ENCODE data around the gene YARS2. TPM values are rescaled to one million over a fixed set of nuclear protein-coding genes. Genes with fewer than 3 reads are reported as not detected.

Gene YARS2
- total RNA-seq, 1 donor: 23.9 TPM

DNA sequence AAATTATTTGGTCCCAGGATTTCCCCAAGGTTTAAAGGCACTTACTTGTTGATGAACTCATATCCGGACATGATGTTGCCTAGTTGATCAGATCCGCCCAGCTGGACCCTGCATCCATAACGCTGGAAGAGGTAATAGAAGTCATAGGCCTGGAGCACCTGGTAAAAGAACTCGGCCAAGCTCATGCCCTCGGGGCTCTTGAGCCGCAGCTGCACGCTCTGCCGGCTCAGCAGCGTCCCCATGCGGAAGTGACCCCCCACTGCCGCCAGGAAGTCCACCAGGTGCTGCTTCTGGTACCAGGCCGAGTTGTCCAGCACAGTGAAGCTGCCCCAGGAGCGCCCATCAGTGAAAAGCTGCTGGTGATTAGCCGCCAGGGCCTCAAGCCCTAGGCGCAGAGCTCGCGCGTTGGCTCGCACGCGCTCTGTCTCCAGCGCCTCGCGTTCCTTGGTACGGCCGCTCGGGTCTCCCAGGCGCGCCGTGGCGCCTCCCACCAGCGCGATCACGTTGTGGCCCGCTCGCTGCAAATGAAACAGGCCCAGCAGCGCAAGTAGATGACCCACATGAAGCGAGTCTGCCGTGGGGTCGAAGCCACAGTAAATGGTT, 545 bp downstream of the YARS2 start:
- Histone ChIP-seq H3K4me1 (ENCODE audit: insufficient read depth, low read length) (peaks cover 12% of the 10 kb centered on the region), H3K27ac (ENCODE audit: low read depth, low read length) (peak overlapping the region; percentile 85), H3K27me3 (ENCODE audit: insufficient read depth, low read length) (no peaks in the 10 kb centered on the region), H3K9me3 (ENCODE audit: low read depth, low read length) (no peaks in the 10 kb centered on the region), H3K4me3 (ENCODE audit: insufficient read depth, low read length) (peak overlapping the region; percentile 83), H3K79me2 (ENCODE audit: insufficient read depth, low read length) (peaks cover 33% of the 10 kb centered on the region), H4K20me1 (ENCODE audit: insufficient read depth, low read length) (no peaks in the 10 kb centered on the region), H3K4me2 (ENCODE audit: insufficient read depth, low read length) (peak overlapping the region; percentile 100), H2AFZ (ENCODE audit: low read length) (peak overlapping the region; percentile 97), H3K36me3 (ENCODE audit: insufficient read depth, low read length) (peaks cover 30% of the 10 kb centered on the region)
- DNase-seq (ENCODE audit: insufficient read length, low spot score, missing footprints): peak; percentile 79
- TF ChIP-seq, protein P1, sequence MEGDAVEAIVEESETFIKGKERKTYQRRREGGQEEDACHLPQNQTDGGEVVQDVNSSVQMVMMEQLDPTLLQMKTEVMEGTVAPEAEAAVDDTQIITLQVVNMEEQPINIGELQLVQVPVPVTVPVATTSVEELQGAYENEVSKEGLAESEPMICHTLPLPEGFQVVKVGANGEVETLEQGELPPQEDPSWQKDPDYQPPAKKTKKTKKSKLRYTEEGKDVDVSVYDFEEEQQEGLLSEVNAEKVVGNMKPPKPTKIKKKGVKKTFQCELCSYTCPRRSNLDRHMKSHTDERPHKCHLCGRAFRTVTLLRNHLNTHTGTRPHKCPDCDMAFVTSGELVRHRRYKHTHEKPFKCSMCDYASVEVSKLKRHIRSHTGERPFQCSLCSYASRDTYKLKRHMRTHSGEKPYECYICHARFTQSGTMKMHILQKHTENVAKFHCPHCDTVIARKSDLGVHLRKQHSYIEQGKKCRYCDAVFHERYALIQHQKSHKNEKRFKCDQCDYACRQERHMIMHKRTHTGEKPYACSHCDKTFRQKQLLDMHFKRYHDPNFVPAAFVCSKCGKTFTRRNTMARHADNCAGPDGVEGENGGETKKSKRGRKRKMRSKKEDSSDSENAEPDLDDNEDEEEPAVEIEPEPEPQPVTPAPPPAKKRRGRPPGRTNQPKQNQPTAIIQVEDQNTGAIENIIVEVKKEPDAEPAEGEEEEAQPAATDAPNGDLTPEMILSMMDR (IDR thresholded peaks at IDR 0.05; ENCODE audit: extremely low read depth, low read depth, low read length): peak; percentile 56

DNA sequence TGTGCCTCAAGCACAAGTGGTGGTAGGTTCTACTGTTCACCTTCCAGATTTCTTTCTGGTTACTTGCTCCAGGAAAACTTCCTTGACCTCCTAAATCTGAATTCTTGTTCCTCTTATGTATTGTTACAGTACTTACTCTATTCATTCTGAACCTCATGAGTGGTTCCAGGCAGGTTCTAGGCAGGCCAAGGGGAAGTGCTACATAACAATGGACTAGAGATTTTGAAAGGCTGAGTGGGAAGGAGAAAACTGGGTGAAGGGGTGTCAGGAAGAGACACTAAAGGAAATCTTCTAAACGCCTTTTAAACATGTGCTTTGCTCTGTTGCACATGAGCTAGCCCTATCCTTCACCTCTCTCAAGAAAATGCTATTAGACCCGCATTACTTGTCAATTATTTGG, 1.6 kb downstream of the YARS2 start:
- H3K4me3 ChIP-seq (ENCODE audit: insufficient read depth, low read length): peak overlapping the region; percentile 83
- peak overlapping the region; percentile 85 for H3K27ac ChIP-seq (ENCODE audit: low read depth, low read length)
- no peak for DNase-seq (ENCODE audit: insufficient read length, low spot score, missing footprints)
- no peaks in the 10 kb centered on the region for H3K9me3 ChIP-seq (ENCODE audit: low read depth, low read length)
- no peaks in the 10 kb centered on the region for H4K20me1 ChIP-seq (ENCODE audit: insufficient read depth, low read length)
- no peaks in the 10 kb centered on the region for H3K27me3 ChIP-seq (ENCODE audit: insufficient read depth, low read length)
- H2AFZ ChIP-seq (ENCODE audit: low read length): no peak overlapping the region
- TF ChIP-seq, protein P1 (IDR thresholded peaks at IDR 0.05; ENCODE audit: extremely low read depth, low read depth, low read length): no peak
- H3K4me2 ChIP-seq (ENCODE audit: insufficient read depth, low read length): peak overlapping the region; percentile 100
- H3K36me3 ChIP-seq (ENCODE audit: insufficient read depth, low read length): peaks cover 36% of the 10 kb centered on the region
- H3K4me1 ChIP-seq (ENCODE audit: insufficient read depth, low read length): peaks cover 12% of the 10 kb centered on the region
- H3K79me2 ChIP-seq (ENCODE audit: insufficient read depth, low read length): peaks cover 33% of the 10 kb centered on the region

DNA sequence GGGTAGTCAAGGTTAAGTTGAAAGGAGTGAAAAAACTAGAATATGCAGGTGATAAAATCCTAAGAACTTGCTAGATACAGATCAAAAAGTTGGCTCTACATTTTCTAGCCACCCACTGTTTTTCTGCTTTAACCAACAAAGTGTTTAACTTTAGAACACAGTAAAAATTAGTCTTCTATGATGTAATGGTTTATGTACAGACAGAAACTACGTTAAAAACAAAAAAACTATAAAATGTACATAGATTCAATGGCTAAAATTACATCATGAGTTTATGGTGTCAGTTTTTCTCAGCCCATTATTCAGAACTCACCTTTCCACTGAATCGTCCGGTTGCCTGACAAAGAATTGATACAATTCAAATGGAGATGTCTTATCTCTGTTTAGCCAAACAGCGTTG, 2.1 kb downstream of the YARS2 start:
- TF ChIP-seq, protein P1 (IDR thresholded peaks at IDR 0.05; ENCODE audit: extremely low read depth, low read depth, low read length): no peak
- no peak for DNase-seq (ENCODE audit: insufficient read length, low spot score, missing footprints)
- H3K4me1 ChIP-seq (ENCODE audit: insufficient read depth, low read length): peaks cover 12% of the 10 kb centered on the region
- H3K4me2 ChIP-seq (ENCODE audit: insufficient read depth, low read length): peak overlapping the region; percentile 100
- H3K79me2 ChIP-seq (ENCODE audit: insufficient read depth, low read length): peaks cover 33% of the 10 kb centered on the region
- H2AFZ ChIP-seq (ENCODE audit: low read length): no peak overlapping the region
- peak overlapping the region; percentile 83 for H3K4me3 ChIP-seq (ENCODE audit: insufficient read depth, low read length)
- H3K9me3 ChIP-seq (ENCODE audit: low read depth, low read length): no peaks in the 10 kb centered on the region
- H3K27me3 ChIP-seq (ENCODE audit: insufficient read depth, low read length): no peaks in the 10 kb centered on the region
- peaks cover 42% of the 10 kb centered on the region for H3K36me3 ChIP-seq (ENCODE audit: insufficient read depth, low read length)
- H3K27ac ChIP-seq (ENCODE audit: low read depth, low read length): no peak overlapping the region
- H4K20me1 ChIP-seq (ENCODE audit: insufficient read depth, low read length): no peaks in the 10 kb centered on the region

DNA sequence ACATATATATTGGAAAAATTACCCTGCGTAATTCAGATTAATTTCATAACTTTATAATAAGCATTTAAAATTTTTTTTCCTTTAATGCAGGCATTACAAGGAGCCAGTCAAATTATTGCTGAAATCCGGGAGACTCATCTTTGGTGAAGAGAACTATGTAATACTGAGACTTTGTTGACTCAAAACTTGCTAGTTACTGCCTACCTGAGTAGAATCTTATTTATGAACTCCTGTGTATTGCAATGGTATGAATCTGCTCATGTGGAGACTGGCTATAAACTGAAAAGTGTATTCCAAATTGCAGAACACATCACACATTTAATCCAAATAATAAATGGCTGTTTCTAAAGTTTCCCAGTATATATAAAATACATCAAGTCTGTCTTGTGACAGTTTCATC, 12.4 kb downstream of the YARS2 start:
- DNase-seq (ENCODE audit: insufficient read length, low spot score, missing footprints): no peak

More for the DNA sequence above, 12.4 kb downstream of the YARS2 start:
- Histone ChIP-seq H3K9me3 (ENCODE audit: low read depth, low read length) (no peaks in the 10 kb centered on the region), H3K4me1 (ENCODE audit: insufficient read depth, low read length) (no peaks in the 10 kb centered on the region), H2AFZ (ENCODE audit: low read length) (no peak overlapping the region), H3K27ac (ENCODE audit: low read depth, low read length) (no peak overlapping the region), H4K20me1 (ENCODE audit: insufficient read depth, low read length) (peaks cover 3% of the 10 kb centered on the region), H3K79me2 (ENCODE audit: insufficient read depth, low read length) (peaks cover 9% of the 10 kb centered on the region), H3K4me3 (ENCODE audit: insufficient read depth, low read length) (no peak overlapping the region), H3K4me2 (ENCODE audit: insufficient read depth, low read length) (no peak overlapping the region), H3K36me3 (ENCODE audit: insufficient read depth, low read length) (peaks cover 85% of the 10 kb centered on the region), H3K27me3 (ENCODE audit: insufficient read depth, low read length) (no peaks in the 10 kb centered on the region)
- TF ChIP-seq, protein P1 (IDR thresholded peaks at IDR 0.05; ENCODE audit: extremely low read depth, low read depth, low read length): no peak
